Measurements from ENCODE around the gene SLC35F3. TPM values are rescaled to one million over a fixed set of nuclear protein-coding genes. Genes with fewer than 3 reads are reported as not detected.

Gene SLC35F3
- total and polyA plus RNA-seq, 9 of the 15 experiments (the other 6 are each of a cell fraction or from before 2014, with no cell fraction given) = 0.04 to 0.07 (median 0.04) TPM; not detected in 6

GRCh38 chr1:234237393-234237792 lies 332.9 kb downstream of the SLC35F3 start (continued):
- TF ChIP-seq, protein P1, sequence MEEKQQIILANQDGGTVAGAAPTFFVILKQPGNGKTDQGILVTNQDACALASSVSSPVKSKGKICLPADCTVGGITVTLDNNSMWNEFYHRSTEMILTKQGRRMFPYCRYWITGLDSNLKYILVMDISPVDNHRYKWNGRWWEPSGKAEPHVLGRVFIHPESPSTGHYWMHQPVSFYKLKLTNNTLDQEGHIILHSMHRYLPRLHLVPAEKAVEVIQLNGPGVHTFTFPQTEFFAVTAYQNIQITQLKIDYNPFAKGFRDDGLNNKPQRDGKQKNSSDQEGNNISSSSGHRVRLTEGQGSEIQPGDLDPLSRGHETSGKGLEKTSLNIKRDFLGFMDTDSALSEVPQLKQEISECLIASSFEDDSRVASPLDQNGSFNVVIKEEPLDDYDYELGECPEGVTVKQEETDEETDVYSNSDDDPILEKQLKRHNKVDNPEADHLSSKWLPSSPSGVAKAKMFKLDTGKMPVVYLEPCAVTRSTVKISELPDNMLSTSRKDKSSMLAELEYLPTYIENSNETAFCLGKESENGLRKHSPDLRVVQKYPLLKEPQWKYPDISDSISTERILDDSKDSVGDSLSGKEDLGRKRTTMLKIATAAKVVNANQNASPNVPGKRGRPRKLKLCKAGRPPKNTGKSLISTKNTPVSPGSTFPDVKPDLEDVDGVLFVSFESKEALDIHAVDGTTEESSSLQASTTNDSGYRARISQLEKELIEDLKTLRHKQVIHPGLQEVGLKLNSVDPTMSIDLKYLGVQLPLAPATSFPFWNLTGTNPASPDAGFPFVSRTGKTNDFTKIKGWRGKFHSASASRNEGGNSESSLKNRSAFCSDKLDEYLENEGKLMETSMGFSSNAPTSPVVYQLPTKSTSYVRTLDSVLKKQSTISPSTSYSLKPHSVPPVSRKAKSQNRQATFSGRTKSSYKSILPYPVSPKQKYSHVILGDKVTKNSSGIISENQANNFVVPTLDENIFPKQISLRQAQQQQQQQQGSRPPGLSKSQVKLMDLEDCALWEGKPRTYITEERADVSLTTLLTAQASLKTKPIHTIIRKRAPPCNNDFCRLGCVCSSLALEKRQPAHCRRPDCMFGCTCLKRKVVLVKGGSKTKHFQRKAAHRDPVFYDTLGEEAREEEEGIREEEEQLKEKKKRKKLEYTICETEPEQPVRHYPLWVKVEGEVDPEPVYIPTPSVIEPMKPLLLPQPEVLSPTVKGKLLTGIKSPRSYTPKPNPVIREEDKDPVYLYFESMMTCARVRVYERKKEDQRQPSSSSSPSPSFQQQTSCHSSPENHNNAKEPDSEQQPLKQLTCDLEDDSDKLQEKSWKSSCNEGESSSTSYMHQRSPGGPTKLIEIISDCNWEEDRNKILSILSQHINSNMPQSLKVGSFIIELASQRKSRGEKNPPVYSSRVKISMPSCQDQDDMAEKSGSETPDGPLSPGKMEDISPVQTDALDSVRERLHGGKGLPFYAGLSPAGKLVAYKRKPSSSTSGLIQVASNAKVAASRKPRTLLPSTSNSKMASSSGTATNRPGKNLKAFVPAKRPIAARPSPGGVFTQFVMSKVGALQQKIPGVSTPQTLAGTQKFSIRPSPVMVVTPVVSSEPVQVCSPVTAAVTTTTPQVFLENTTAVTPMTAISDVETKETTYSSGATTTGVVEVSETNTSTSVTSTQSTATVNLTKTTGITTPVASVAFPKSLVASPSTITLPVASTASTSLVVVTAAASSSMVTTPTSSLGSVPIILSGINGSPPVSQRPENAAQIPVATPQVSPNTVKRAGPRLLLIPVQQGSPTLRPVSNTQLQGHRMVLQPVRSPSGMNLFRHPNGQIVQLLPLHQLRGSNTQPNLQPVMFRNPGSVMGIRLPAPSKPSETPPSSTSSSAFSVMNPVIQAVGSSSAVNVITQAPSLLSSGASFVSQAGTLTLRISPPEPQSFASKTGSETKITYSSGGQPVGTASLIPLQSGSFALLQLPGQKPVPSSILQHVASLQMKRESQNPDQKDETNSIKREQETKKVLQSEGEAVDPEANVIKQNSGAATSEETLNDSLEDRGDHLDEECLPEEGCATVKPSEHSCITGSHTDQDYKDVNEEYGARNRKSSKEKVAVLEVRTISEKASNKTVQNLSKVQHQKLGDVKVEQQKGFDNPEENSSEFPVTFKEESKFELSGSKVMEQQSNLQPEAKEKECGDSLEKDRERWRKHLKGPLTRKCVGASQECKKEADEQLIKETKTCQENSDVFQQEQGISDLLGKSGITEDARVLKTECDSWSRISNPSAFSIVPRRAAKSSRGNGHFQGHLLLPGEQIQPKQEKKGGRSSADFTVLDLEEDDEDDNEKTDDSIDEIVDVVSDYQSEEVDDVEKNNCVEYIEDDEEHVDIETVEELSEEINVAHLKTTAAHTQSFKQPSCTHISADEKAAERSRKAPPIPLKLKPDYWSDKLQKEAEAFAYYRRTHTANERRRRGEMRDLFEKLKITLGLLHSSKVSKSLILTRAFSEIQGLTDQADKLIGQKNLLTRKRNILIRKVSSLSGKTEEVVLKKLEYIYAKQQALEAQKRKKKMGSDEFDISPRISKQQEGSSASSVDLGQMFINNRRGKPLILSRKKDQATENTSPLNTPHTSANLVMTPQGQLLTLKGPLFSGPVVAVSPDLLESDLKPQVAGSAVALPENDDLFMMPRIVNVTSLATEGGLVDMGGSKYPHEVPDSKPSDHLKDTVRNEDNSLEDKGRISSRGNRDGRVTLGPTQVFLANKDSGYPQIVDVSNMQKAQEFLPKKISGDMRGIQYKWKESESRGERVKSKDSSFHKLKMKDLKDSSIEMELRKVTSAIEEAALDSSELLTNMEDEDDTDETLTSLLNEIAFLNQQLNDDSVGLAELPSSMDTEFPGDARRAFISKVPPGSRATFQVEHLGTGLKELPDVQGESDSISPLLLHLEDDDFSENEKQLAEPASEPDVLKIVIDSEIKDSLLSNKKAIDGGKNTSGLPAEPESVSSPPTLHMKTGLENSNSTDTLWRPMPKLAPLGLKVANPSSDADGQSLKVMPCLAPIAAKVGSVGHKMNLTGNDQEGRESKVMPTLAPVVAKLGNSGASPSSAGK (IDR thresholded peaks at IDR 0.05) = no peak

All from K562 (cell line).